Measurements from ENCODE around the gene LURAP1L.

The LURAP1L gene

DNA sequence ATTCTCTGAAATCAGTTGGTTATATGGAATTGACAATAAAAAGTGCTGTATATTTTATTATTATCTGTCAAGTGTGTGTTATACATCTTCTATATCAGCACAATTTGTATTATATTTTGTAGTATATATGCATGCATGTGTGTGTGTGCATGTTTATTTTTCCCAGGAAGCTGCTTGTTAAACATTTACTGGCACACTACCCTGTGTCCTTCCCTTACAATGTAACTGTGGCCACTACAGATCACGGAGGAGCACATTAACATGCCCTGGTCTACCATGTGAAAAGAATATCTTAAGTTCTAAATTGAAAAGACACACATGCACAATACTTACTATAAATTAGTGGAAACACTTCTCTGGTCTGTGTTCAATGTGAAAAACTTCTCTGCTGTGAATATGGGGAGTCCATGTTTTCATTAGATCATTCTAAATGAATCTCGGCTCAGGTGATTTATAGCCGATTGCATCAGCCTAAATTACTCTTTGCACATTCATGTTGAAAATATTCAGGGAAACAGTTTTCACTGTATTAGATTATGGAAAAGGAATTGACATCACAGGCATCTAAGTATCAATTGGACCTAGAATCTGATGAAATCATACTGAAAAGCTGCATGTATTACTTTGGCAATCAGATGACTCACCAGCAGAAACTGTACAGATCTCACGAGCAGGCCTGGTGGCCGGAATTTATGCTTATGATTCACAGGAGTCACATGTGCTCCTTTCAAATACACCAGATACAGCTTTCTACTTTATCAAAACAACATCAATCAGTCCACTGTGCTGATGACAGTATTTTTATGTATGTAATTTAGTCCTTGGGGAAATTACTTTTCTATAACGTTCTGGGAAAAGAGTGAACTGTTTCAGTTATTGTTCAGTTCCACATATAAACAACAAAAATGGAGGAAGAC, 39.4 kb downstream of the LURAP1L start:
- Mint-ChIP-seq H3K27me3 (no peaks in the 10 kb centered on the region), H3K9me3 (ENCODE audit: low read depth) (no peaks in the 10 kb centered on the region), H3K36me3 (no peaks in the 10 kb centered on the region), H3K27ac (no peak overlapping the region), H3K4me1 (ENCODE audit: low read depth) (no peaks in the 10 kb centered on the region), H3K4me3 (no peak overlapping the region)

DNA sequence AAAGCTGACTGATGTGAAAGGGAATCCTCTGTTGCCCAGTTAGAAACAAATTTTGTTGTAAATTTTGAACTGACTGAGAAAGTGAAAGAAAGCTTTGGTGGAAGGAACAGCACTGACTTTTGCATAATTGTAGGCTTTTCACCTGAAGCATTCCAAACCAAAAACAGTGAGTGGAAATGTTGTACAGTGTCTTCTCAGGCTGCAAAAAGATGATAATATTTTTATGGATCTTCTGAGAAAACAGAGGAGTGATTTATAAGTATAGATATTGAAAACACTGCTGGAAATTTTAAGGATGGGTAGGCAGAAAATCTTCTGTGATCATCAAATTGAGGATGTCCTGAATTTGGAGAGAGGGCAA, 40.0 kb downstream of the LURAP1L start:
- H3K4me3 Mint-ChIP-seq, result no peak overlapping the region
- no peaks in the 10 kb centered on the region for H3K9me3 Mint-ChIP-seq (ENCODE audit: low read depth)
- no peaks in the 10 kb centered on the region for H3K4me1 Mint-ChIP-seq (ENCODE audit: low read depth)
- no peak overlapping the region for H3K27ac Mint-ChIP-seq
- H3K36me3 Mint-ChIP-seq, result no peaks in the 10 kb centered on the region
- H3K27me3 Mint-ChIP-seq, result no peaks in the 10 kb centered on the region

DNA sequence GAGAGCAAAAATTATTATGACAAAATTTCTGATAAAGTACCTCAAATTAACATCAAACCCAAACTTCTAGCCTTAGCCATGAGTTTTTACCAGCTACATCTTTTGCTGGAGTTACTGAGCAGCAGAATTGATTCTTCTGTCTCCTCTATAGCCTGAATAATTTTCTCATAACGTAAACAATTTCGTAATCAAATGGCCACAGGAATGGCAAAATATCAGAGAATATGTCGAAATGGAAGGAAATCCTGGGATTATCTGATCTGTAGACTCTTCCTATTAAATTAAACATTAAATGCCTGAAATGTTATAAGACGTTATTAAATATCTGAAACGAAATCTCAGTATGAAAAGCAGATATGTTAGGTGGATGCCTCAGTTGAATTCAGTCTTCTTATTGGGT, 41.1 kb downstream of the LURAP1L start:
- Mint-ChIP-seq H3K27ac (no peak overlapping the region), H3K36me3 (no peaks in the 10 kb centered on the region), H3K4me3 (no peak overlapping the region), H3K4me1 (ENCODE audit: low read depth) (no peaks in the 10 kb centered on the region), H3K27me3 (no peaks in the 10 kb centered on the region), H3K9me3 (ENCODE audit: low read depth) (no peaks in the 10 kb centered on the region)

DNA sequence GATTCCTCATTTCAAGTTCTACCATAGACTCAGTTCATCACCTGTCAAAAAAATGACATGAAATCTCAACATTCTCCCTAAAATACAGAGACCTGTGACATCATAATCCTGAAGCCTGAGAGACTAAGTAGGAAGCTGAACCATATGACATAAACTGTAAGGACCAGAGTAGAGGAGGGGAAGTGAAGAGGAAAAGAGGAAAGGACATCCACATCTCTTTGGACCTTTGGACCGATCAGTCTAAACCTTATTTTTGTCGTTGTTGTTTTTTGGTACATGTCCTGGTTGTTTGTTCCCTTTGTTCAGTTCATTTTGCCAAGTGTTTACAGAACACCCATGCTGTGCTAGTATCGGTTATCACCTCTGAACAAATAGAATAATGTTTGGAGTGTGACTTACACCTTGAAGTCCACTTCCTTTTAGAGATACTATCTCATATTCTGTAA, 41.9 kb downstream of the LURAP1L start:
- Mint-ChIP-seq H3K27ac (no peak overlapping the region), H3K4me1 (ENCODE audit: low read depth) (no peaks in the 10 kb centered on the region), H3K36me3 (no peaks in the 10 kb centered on the region), H3K4me3 (no peak overlapping the region), H3K9me3 (ENCODE audit: low read depth) (no peaks in the 10 kb centered on the region), H3K27me3 (no peaks in the 10 kb centered on the region)

- H3K4me1 Mint-ChIP-seq (ENCODE audit: low read depth), result no peaks in the 10 kb centered on the region
- no peaks in the 10 kb centered on the region for H3K9me3 Mint-ChIP-seq (ENCODE audit: low read depth)
- H3K4me3 Mint-ChIP-seq, result no peak overlapping the region
- H3K36me3 Mint-ChIP-seq, result no peaks in the 10 kb centered on the region
- H3K27ac Mint-ChIP-seq, result no peak overlapping the region
- H3K27me3 Mint-ChIP-seq, result no peaks in the 10 kb centered on the region
Measured at GRCh38 chr9:12817702-12818101, 42.9 kb downstream of the LURAP1L start.

DNA sequence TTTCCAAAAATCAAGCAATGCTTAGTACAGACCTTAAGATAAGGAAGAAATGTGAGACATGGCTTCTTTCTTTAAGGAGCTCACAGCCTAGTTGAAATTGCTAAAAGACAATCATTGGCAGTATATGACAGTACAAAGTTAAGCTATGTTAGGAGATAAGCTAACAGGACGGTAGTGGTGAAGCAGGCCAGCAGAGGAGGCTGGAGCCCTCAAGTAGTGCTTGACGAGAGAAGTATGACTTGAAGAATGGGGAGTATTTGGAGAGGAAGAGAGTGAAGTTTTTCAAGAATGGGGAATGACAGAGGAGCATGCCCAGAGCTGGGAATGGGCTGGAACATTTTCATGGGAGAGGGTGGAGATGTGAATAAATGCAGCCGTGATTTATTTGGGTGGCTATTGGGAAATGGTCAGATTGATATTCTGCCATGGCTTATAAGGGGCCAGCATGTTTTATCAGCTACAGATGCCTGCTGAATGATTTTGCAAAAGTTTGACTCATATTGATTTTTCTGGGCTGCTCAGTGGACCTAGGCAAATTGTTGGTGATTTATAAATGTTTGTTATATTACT, 43.7 kb downstream of the LURAP1L start:
- no peak overlapping the region for H3K27ac Mint-ChIP-seq
- no peaks in the 10 kb centered on the region for H3K36me3 Mint-ChIP-seq
- H3K4me1 Mint-ChIP-seq (ENCODE audit: low read depth), result no peaks in the 10 kb centered on the region
- H3K4me3 Mint-ChIP-seq, result no peak overlapping the region
- no peaks in the 10 kb centered on the region for H3K9me3 Mint-ChIP-seq (ENCODE audit: low read depth)
- no peaks in the 10 kb centered on the region for H3K27me3 Mint-ChIP-seq

DNA sequence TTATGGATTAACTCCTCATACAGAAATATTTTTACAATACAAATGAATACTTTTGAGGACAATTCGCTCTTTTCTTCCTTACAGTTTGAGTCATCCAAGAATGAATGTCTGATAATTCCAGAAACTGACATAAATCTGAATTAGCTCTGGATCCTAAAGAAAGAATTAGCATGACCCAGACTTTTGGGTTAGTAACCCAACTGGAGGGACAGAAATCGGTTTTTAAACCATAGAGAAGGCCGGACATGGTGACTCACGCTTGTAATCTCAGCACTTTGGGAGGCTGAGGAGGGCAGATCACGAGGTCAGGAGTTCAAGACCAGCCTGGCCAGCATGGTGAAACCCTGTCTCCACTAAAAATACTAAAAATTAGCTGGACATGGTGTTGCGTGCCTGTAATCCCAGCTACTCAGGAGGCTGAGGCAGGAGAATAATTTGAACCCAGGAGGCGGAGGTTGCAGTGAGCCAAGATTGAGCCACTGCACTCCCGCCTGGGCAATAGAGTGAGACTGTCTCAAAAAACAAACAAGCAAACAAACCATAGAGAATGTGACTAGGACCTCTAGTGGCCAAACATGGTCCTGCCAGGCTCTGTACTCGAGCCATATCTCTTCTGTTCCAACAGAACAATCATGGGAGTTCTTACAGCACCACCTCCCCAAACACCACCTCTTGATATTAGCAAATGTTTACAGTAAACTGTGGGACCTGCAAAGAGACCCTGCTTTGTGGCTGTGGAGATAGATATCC, 44.8 kb downstream of the LURAP1L start:
- no peaks in the 10 kb centered on the region for H3K27me3 Mint-ChIP-seq
- H3K9me3 Mint-ChIP-seq (ENCODE audit: low read depth), result no peaks in the 10 kb centered on the region
- no peak overlapping the region for H3K4me3 Mint-ChIP-seq
- H3K4me1 Mint-ChIP-seq (ENCODE audit: low read depth), result no peaks in the 10 kb centered on the region
- H3K27ac Mint-ChIP-seq, result no peak overlapping the region
- no peaks in the 10 kb centered on the region for H3K36me3 Mint-ChIP-seq

- H3K27me3 Mint-ChIP-seq, result no peaks in the 10 kb centered on the region
- H3K27ac Mint-ChIP-seq, result no peak overlapping the region
- H3K9me3 Mint-ChIP-seq (ENCODE audit: low read depth), result no peaks in the 10 kb centered on the region
- no peak overlapping the region for H3K4me3 Mint-ChIP-seq
- no peaks in the 10 kb centered on the region for H3K4me1 Mint-ChIP-seq (ENCODE audit: low read depth)
- no peaks in the 10 kb centered on the region for H3K36me3 Mint-ChIP-seq
Measured at GRCh38 chr9:12822111-12822510, 47.3 kb downstream of the LURAP1L start.

DNA sequence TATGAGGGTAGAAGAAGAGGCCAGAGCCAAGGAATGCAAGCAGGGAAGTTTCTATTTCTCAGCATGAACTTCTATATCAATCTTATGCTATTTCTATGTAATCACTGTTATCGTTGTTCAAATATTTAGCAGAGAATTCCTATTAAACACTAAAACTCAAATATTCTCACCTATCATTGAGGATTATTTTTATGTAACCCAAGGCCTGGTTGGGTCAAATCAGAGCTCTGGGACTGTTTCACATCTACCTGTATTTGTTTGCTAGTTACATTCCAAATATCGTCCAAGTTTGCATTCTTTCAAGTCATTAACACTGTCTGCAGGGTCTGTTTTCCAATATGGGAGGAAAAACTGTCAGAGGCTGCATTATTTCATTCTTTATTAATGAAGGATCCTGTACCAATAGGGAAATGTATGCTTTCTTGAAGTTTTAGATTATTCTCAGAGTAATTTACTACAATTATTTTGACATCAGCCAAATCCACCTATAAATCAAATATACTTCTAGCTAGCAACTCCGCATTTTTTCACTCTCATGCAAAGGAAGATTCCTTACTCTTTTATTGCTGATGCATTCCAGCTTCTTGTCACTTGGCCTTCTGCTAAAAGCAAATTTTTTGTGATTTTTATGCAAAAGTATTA, 52.2 kb downstream of the LURAP1L start:
- Mint-ChIP-seq H3K4me3 (no peak overlapping the region), H3K4me1 (ENCODE audit: low read depth) (no peaks in the 10 kb centered on the region), H3K27me3 (no peaks in the 10 kb centered on the region), H3K27ac (no peak overlapping the region), H3K9me3 (ENCODE audit: low read depth) (peaks cover 3% of the 10 kb centered on the region), H3K36me3 (no peaks in the 10 kb centered on the region)

- Mint-ChIP-seq H3K4me3 (no peak overlapping the region), H3K4me1 (ENCODE audit: low read depth) (no peaks in the 10 kb centered on the region), H3K9me3 (ENCODE audit: low read depth) (peaks cover 11% of the 10 kb centered on the region)
Measured at GRCh38 chr9:12833701-12834100, 58.9 kb downstream of the LURAP1L start.

GRCh38 chr9:12838546-12838945, 63.7 kb downstream of the LURAP1L start:
- Mint-ChIP-seq H3K36me3 (no peaks in the 10 kb centered on the region), H3K4me3 (no peak overlapping the region), H3K4me1 (ENCODE audit: low read depth) (no peaks in the 10 kb centered on the region), H3K9me3 (ENCODE audit: low read depth) (peaks cover 7% of the 10 kb centered on the region), H3K27me3 (no peaks in the 10 kb centered on the region), H3K27ac (no peak overlapping the region)

More at GRCh38 chr9:12833701-12834100, 58.9 kb downstream of the LURAP1L start:
- no peaks in the 10 kb centered on the region for H3K36me3 Mint-ChIP-seq
- H3K27me3 Mint-ChIP-seq, result no peaks in the 10 kb centered on the region
- H3K27ac Mint-ChIP-seq, result no peak overlapping the region

DNA sequence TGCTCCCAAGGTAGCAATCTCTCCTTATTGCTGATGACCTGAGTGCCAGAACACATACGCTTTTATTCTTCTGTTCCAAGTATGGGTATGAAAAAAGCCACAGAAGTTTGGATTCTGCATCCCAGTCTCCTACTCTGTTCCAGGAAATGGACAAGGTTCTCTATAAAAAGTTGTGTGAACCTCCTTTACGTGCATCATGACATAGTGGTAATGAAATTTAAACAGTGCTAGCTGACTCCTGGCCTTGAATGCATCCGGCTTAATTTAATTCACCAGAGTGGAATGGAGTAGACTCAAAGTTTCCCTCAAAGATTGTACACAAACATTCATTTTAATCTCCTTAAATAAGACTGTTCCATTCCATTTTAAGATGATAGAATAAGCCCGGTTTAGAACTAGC, 68.9 kb downstream of the LURAP1L start:
- Mint-ChIP-seq H3K27me3 (no peaks in the 10 kb centered on the region), H3K36me3 (no peaks in the 10 kb centered on the region), H3K9me3 (ENCODE audit: low read depth) (peaks cover 3% of the 10 kb centered on the region), H3K4me1 (ENCODE audit: low read depth) (no peaks in the 10 kb centered on the region), H3K27ac (no peak overlapping the region), H3K4me3 (no peak overlapping the region)

GRCh38 chr9:12846035-12846434, 71.2 kb downstream of the LURAP1L start:
- Mint-ChIP-seq H3K27me3 (no peaks in the 10 kb centered on the region), H3K4me3 (no peak overlapping the region), H3K9me3 (ENCODE audit: low read depth) (peaks cover 7% of the 10 kb centered on the region), H3K36me3 (no peaks in the 10 kb centered on the region), H3K27ac (no peak overlapping the region), H3K4me1 (ENCODE audit: low read depth) (no peaks in the 10 kb centered on the region)

GRCh38 chr9:12847561-12847960, 72.7 kb downstream of the LURAP1L start:
- H3K4me3 Mint-ChIP-seq, result no peak overlapping the region
- H3K27me3 Mint-ChIP-seq, result no peaks in the 10 kb centered on the region
- no peak overlapping the region for H3K27ac Mint-ChIP-seq
- no peaks in the 10 kb centered on the region for H3K4me1 Mint-ChIP-seq (ENCODE audit: low read depth)
- H3K9me3 Mint-ChIP-seq (ENCODE audit: low read depth), result peaks cover 7% of the 10 kb centered on the region
- no peaks in the 10 kb centered on the region for H3K36me3 Mint-ChIP-seq

GRCh38 chr9:12849486-12850003, 74.7 kb downstream of the LURAP1L start:
- Mint-ChIP-seq H3K27ac (no peak overlapping the region), H3K4me3 (no peak overlapping the region), H3K4me1 (ENCODE audit: low read depth) (no peaks in the 10 kb centered on the region), H3K27me3 (no peaks in the 10 kb centered on the region), H3K9me3 (ENCODE audit: low read depth) (peaks cover 7% of the 10 kb centered on the region), H3K36me3 (no peaks in the 10 kb centered on the region)

Data from activated naive CD8-positive, alpha-beta T cell (primary cell).